Body of pancreas (tissue), 4 donors: ENCODE data around the gene SPDYC. TPM values are rescaled to one million over a fixed set of nuclear protein-coding genes. Genes with fewer than 3 reads are reported as not detected.

Experiments
- ATAC-seq: fragments of 150-250 bp; one replicate; pipeline ENCODE4 v1.9.1; 2016
- DNase-seq, 4 donors: peaks; one replicate each; pipeline ENCODE4 v3.0.0-alpha.2; 2019
- H3K27ac ChIP-seq, 4 donors: fragments of 200-600 bp; sonication (generic); 1 replicate in 3 of 4; 2 replicates in 1 of 4; pipeline versions ENCODE4 v1.5.1 to v1.6.1; 2016 to 2019; ENCODE audit warnings: mild to moderate bottlenecking in 1 of 4, mixed read lengths in 1 of 4, moderate library complexity in 1 of 4
- H3K27me3 ChIP-seq, 2 donors: fragments of 200-600 bp; sonication (generic); one replicate each; pipeline ENCODE4 v1.6.0; 2016; ENCODE audit warnings: mild to moderate bottlenecking in 1 of 2
- H3K36me3 ChIP-seq, 2 donors: fragments of 200-600 bp; sonication (generic); replicated peaks in 1 of 2; 2 replicates each; pipeline ENCODE4 v1.5.1; 2016; ENCODE audit warnings: low read depth in 2 of 2; ENCODE audit not compliant: insufficient read depth in 1 of 2
- H3K4me1 ChIP-seq: fragments of 200-600 bp; sonication (generic); one replicate; pipeline ENCODE4 v1.6.0; 2016
- H3K4me3 ChIP-seq, 2 donors: fragments of 200-600 bp; sonication (generic); 1 replicate in 1 of 2; 2 replicates in 1 of 2; pipeline ENCODE4 v1.5.1; 2016 to 2019
- H3K9me3 ChIP-seq, 3 donors: fragments of 200-600 bp; sonication (generic); 1 replicate in 2 of 3; 2 replicates in 1 of 3; pipeline ENCODE4 v1.5.1; 2016
- CTCF ChIP-seq, 7 experiments: fragments of 450-650 bp in 4 of 7; fragments of 200-600 bp in 3 of 7; sonication (generic) in 3 of 7; IDR thresholded peaks; one replicate each; pipeline ENCODE4 v1.5.1; 2016 to 2019; ENCODE audit warnings: antibody characterized with exemption in 7 of 7
- POLR2A ChIP-seq, 3 donors: fragments of 450-650 bp; IDR thresholded peaks; one replicate each; pipeline ENCODE4 v1.6.1; 2016; ENCODE audit warnings: antibody characterized with exemption in 3 of 3, mild to moderate bottlenecking in 2 of 3
- whole genome bisulfite sequencing, 2 donors: methylation state at CpG; one replicate each; pipeline ENCODE4 v1.1.5; 2017; 5-methylcytosine and 5-hydroxymethylcytosine counted together
- intact Hi-C: fragments of 100-400 bp; cut with DNase I; formaldehyde crosslinking; loops from one replicate; pipeline ENCODE4 v1.15.1; 2023
- total RNA-seq, 2 donors: library from RNA; depleted of rRNA; stranded (reverse); fragments of >200 nt; gene quantifications; one replicate each; pipeline ENCODE4 v1.1.0, GENCODE V29; 2016

Gene SPDYC
- total RNA-seq, 2 donors from 2014 or later = not detected

GRCh38 chr11:65152122-65152521 is 17.9 kb upstream of the SPDYC start:
- no peak overlapping the region for H3K4me3 ChIP-seq
- no peaks in the 10 kb centered on the region for H3K36me3 ChIP-seq
- no peak for TF ChIP-seq POLR2A (IDR thresholded peaks at IDR 0.05)
- TF ChIP-seq CTCF (IDR thresholded peaks at IDR 0.05) = no peak
- ATAC-seq (no peak), DNase-seq (no peak)
- WGBS, 2 donors = 69 to 83% methylated on average over 2 of the region's 2 CpGs
- no peaks in the 10 kb centered on the region for H3K9me3 ChIP-seq
- H3K27ac ChIP-seq = peak overlapping the region in 1 of 4 donors; percentile 91
- no peaks in the 10 kb centered on the region for H3K27me3 ChIP-seq
- peaks cover 23% of the 10 kb centered on the region for H3K4me1 ChIP-seq
- intact Hi-C loops = no loop called here

- H3K36me3 ChIP-seq = no peaks in the 10 kb centered on the region
- ATAC-seq (no peak), DNase-seq (no peak)
- H3K4me1 ChIP-seq = peaks cover 3% of the 10 kb centered on the region
- no peak overlapping the region for H3K4me3 ChIP-seq
- no peak for TF ChIP-seq CTCF (IDR thresholded peaks at IDR 0.05)
- TF ChIP-seq POLR2A (IDR thresholded peaks at IDR 0.05) = no peak
- WGBS, 2 donors = 92 to 98% methylated on average over 3 of the region's 3 CpGs
- no peaks in the 10 kb centered on the region for H3K9me3 ChIP-seq
- no peak overlapping the region for H3K27ac ChIP-seq
- intact Hi-C loops = no loop called here
- H3K27me3 ChIP-seq = no peaks in the 10 kb centered on the region
Measured at GRCh38 chr11:65156256-65156655, 13.8 kb upstream of the SPDYC start.

- TF ChIP-seq POLR2A (IDR thresholded peaks at IDR 0.05) = no peak
- TF ChIP-seq CTCF (IDR thresholded peaks at IDR 0.05) = no peak
- 89 to 95% methylated on average over 3 of the region's 3 CpGs for WGBS, 2 donors
- no peak overlapping the region for H3K27ac ChIP-seq
- no peak for ATAC-seq
- no peaks in the 10 kb centered on the region for H3K9me3 ChIP-seq
- H3K27me3 ChIP-seq = no peaks in the 10 kb centered on the region
- no peaks in the 10 kb centered on the region for H3K4me1 ChIP-seq
- no peak for DNase-seq
- intact Hi-C loops = no loop called here
- H3K4me3 ChIP-seq = no peak overlapping the region
- no peaks in the 10 kb centered on the region for H3K36me3 ChIP-seq
Measured at GRCh38 chr11:65156926-65157325, 13.1 kb upstream of the SPDYC start.

- no peak overlapping the region for H3K4me3 ChIP-seq
- no peaks in the 10 kb centered on the region for H3K36me3 ChIP-seq
- TF ChIP-seq CTCF (IDR thresholded peaks at IDR 0.05) (no peak), POLR2A (IDR thresholded peaks at IDR 0.05) (no peak)
- H3K27me3 ChIP-seq = no peaks in the 10 kb centered on the region
- no peaks in the 10 kb centered on the region for H3K4me1 ChIP-seq
- no peak for ATAC-seq
- H3K27ac ChIP-seq = no peak overlapping the region
- DNase-seq = no peak
- 74 to 76% methylated on average over 3 of the region's 3 CpGs for WGBS, 2 donors
- no peaks in the 10 kb centered on the region for H3K9me3 ChIP-seq
- intact Hi-C loops = no loop called here
Measured at GRCh38 chr11:65157336-65157735, 12.7 kb upstream of the SPDYC start.

DNA sequence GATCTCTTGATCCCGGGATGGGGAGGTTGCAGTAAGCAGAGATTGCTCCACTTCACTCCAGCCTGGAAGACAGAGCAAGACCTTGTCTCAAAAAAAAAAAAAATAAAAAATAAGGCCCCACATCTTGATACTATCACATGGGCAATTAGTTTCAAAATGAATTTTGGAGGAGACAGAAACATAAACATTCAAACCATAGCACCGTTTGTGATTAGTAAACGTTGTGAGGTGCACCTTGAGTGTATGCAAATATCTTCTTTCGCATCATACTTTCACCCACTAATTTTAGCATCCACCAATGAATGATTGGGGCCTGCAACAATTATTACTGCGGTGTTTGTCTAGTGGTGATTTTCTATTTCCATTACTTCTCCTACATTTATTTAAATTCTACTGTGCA is 11.0 kb upstream of the SPDYC start:
- H3K27me3 ChIP-seq = no peaks in the 10 kb centered on the region
- no peaks in the 10 kb centered on the region for H3K36me3 ChIP-seq
- DNase-seq (no peak), ATAC-seq (no peak)
- no peaks in the 10 kb centered on the region for H3K9me3 ChIP-seq
- no peak for TF ChIP-seq CTCF (IDR thresholded peaks at IDR 0.05)
- TF ChIP-seq POLR2A (IDR thresholded peaks at IDR 0.05) = no peak
- H3K27ac ChIP-seq = no peak overlapping the region
- no peaks in the 10 kb centered on the region for H3K4me1 ChIP-seq
- no peak overlapping the region for H3K4me3 ChIP-seq
- 58 to 65% methylated on average over 5 of the region's 5 CpGs for WGBS, 2 donors
- intact Hi-C loops = no loop called here
